ENCODE measurements around the gene MBTD1. TPM values are rescaled to one million over a fixed set of nuclear protein-coding genes. Genes with fewer than 3 reads are reported as not detected.

The MBTD1 gene
- total and polyA plus RNA-seq, 2 of the 8 experiments (the other 6 are each of a cell fraction or from before 2014, with no cell fraction given), result 20.3 to 51.4 TPM

DNA sequence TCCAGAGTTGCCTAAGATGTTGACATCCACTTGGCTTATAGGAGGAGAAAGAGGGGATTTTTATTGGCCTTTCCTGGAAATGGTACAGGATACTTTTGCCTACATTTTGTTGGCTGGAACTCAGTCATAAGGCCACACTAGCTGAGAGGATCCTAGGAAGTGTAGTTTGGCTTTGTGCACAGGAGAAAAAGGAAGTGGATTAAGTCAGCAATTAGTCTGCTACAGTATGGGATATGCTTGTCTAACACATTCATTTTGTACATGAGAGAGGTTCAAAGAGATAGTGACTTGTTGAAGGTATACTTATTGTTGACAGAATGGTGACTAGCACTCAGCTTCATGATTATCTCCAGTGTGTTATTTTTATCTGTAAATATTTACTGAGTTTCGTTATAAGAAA, 10.8 kb upstream of the MBTD1 start:
- no peak overlapping the region for H2BK5ac ChIP-seq (ENCODE audit: low read depth, low read length)
- CTCF ChIA-PET (ENCODE audit: partially characterized antibody), result no interaction called here

More for the DNA sequence above, 10.8 kb upstream of the MBTD1 start:
- H3K23me2 ChIP-seq (ENCODE audit: low read depth, low read length), result no peaks in the 10 kb centered on the region
- DNase-seq (ENCODE audit: low read depth in 1 of 2, low spot score in 2 of 2) (no peak), FAIRE-seq (no peak)
- H2BK120ac ChIP-seq (replicated peaks; ENCODE audit: low read depth, low read length), result no peak overlapping the region
- POLR2A ChIA-PET (ENCODE audit: partially characterized antibody), result interaction anchor here (0.9 to 8.8 kb wide), 3 partner anchors 9 to 237 kb away, joined by 3 to 43 read pairs (median 4); partner anchors contain the start of genes MBTD1 and UTP18
- no peak overlapping the region for H3K4me3 ChIP-seq (ENCODE audit: extremely low read depth in 1 of 4, insufficient read depth in 2 of 4, low read depth in 3 of 4, low read length in 4 of 4)
- H4K20me1 ChIP-seq (replicated peaks in 1 of 2; ENCODE audit: control insufficient read depth in 1 of 2, insufficient read depth in 2 of 2, low read length in 2 of 2), result peaks cover 3% of the 10 kb centered on the region in 2 experiments
- peaks cover 2 to 72% of the 10 kb centered on the region in 2 experiments; a peak in 3 of 4 replicates for H3K79me2 ChIP-seq (ENCODE audit: control insufficient read depth in 1 of 2, insufficient read depth in 2 of 2, low read length in 2 of 2)
- H2BK15ac ChIP-seq (ENCODE audit: low read length), result no peak overlapping the region
- H3K27me3 ChIP-seq (replicated peaks in 1 of 4; ENCODE audit: control insufficient read depth in 3 of 4, extremely low read depth in 1 of 4, insufficient read depth in 3 of 4, low read length in 3 of 4), result no peaks in the 10 kb centered on the region
- H2AFZ ChIP-seq (ENCODE audit: low read length), result no peak overlapping the region
- no peak overlapping the region for H2BK20ac ChIP-seq (ENCODE audit: low read length)
- no peak for TF ChIP-seq EZH2 (IDR thresholded peaks at IDR 0.05; ENCODE audit: low read depth, low read length, severe bottlenecking)
- TF ChIP-seq CHD2 (IDR thresholded peaks at IDR 0.05; ENCODE audit: low read length), result no peak
- TF ChIP-seq CREB1 (IDR thresholded peaks at IDR 0.05), result no peak
- TF ChIP-seq SRF (IDR thresholded peaks at IDR 0.05; ENCODE audit: low read depth, low read length), result no peak
- no peak for TF ChIP-seq SUZ12 (IDR thresholded peaks at IDR 0.05; ENCODE audit: low read length)
- TF ChIP-seq, protein P1, sequence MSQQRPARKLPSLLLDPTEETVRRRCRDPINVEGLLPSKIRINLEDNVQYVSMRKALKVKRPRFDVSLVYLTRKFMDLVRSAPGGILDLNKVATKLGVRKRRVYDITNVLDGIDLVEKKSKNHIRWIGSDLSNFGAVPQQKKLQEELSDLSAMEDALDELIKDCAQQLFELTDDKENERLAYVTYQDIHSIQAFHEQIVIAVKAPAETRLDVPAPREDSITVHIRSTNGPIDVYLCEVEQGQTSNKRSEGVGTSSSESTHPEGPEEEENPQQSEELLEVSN (IDR thresholded peaks at IDR 0.05), result no peak
- no peak for TF ChIP-seq TBP (IDR thresholded peaks at IDR 0.05; ENCODE audit: low read depth, low read length)
- TF ChIP-seq, protein P2, sequence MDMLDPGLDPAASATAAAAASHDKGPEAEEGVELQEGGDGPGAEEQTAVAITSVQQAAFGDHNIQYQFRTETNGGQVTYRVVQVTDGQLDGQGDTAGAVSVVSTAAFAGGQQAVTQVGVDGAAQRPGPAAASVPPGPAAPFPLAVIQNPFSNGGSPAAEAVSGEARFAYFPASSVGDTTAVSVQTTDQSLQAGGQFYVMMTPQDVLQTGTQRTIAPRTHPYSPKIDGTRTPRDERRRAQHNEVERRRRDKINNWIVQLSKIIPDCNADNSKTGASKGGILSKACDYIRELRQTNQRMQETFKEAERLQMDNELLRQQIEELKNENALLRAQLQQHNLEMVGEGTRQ (IDR thresholded peaks at IDR 0.05; ENCODE audit: low read length), result no peak
- TF ChIP-seq RNF2 (IDR thresholded peaks at IDR 0.05; ENCODE audit: borderline replicate concordance, low read depth, low read length, missing control alignments, poor library complexity, severe bottlenecking), result no peak
- TF ChIP-seq HDAC6 (IDR thresholded peaks at IDR 0.05; ENCODE audit: low read depth, low read length), result no peak
- TF ChIP-seq POLR2AphosphoS5 (IDR thresholded peaks at IDR 0.05; ENCODE audit: low read depth, low read length), result no peak
- no peak for TF ChIP-seq JUN (IDR thresholded peaks at IDR 0.05; ENCODE audit: low read depth, low read length)
- H3K14ac ChIP-seq (ENCODE audit: insufficient read length), result no peak overlapping the region
- H3K9ac ChIP-seq (replicated peaks in 1 of 4; ENCODE audit: extremely low read depth in 1 of 4, low read depth in 3 of 4, low read length in 3 of 4), result no peak overlapping the region
- H3K4ac ChIP-seq (replicated peaks; ENCODE audit: insufficient read length, low read depth, low read length), result no peak overlapping the region
- 81% methylated on average over 1 of the region's 1 CpG; no CpG with 5 or more reads in 1 of the 2 experiments for WGBS, 2 experiments (ENCODE audit: extremely low coverage in 1 of 2, insufficient coverage in 1 of 2, insufficient read length in 1 of 2, insufficient replicate concordance in 2 of 2, low coverage in 1 of 2, low lambda C conversion rate in 2 of 2, missing lambda C conversion rate in 1 of 2)
- H4K5ac ChIP-seq (ENCODE audit: insufficient read length, low read depth, low read length), result no peak overlapping the region
- no peaks in the 10 kb centered on the region for H3K4me1 ChIP-seq (replicated peaks in 1 of 4; ENCODE audit: control insufficient read depth in 3 of 4, insufficient read depth in 4 of 4, low read length in 3 of 4)
- H2AK5ac ChIP-seq (ENCODE audit: low read depth, low read length), result no peak overlapping the region
- H4K91ac ChIP-seq (replicated peaks; ENCODE audit: insufficient read length, low read length), result no peak overlapping the region
- H4K8ac ChIP-seq (ENCODE audit: extremely low read depth, insufficient read depth, low read length), result no peak overlapping the region
- 0 out of 2 replicates have a peak, but pooled peaks cover 3% of the 10 kb centered on the region for H3K79me1 ChIP-seq (ENCODE audit: low read depth, low read length)
- no peak overlapping the region for H3K23ac ChIP-seq (ENCODE audit: insufficient read length)
- no peaks in the 10 kb centered on the region for H3K9me3 ChIP-seq (ENCODE audit: insufficient read depth in 2 of 2, low read depth in 1 of 2, low read length in 1 of 2)
- H3K27ac ChIP-seq (ENCODE audit: low read depth, low read length), result no peak overlapping the region
- H3K36me3 ChIP-seq (ENCODE audit: control insufficient read depth in 2 of 4, insufficient read depth in 4 of 4, low read length in 3 of 4), result peaks cover 18 to 82% (median 47%) of the 10 kb centered on the region in 4 experiments
- H2BK12ac ChIP-seq (ENCODE audit: low read depth, low read length), result no peak overlapping the region
- no peak overlapping the region for H3K56ac ChIP-seq (replicated peaks; ENCODE audit: insufficient read length, low read depth, low read length)
- no peak overlapping the region for H3K4me2 ChIP-seq (ENCODE audit: insufficient read depth in 1 of 2, low read depth in 2 of 2, low read length in 2 of 2)
- no peak overlapping the region for H3K18ac ChIP-seq (ENCODE audit: extremely low read depth, low read length)
